Fibroblast of lung (primary cell): Measurements from ENCODE around the gene ELFN1. TPM values are rescaled to one million over a fixed set of nuclear protein-coding genes. Genes with fewer than 3 reads are reported as not detected.

ENCODE experiments used
- DNase-seq, 2 donors: peaks; one replicate each; pipeline versions ENCODE4 v3.0.0 to v3.0.0-alpha.2; 2010; ENCODE audit warnings: low read depth in 2 of 2
- H2AFZ ChIP-seq: 2 replicates; pipeline ENCODE4 v1.5.1; 2012; ENCODE audit warnings: low read length, control low read depth, inconsistent platforms
- H3K27ac ChIP-seq: 2 replicates; pipeline ENCODE4 v1.5.1; 2011; ENCODE audit warnings: low read length, control low read depth; ENCODE audit not compliant: insufficient read depth
- H3K27me3 ChIP-seq: 2 replicates; pipeline ENCODE4 v1.5.1; 2011; ENCODE audit warnings: mild to moderate bottlenecking, low read length; ENCODE audit not compliant: control insufficient read depth, insufficient read depth
- H3K36me3 ChIP-seq: 2 replicates; pipeline ENCODE4 v1.5.1; 2011; ENCODE audit warnings: low read length; ENCODE audit not compliant: control insufficient read depth, insufficient read depth
- H3K4me1 ChIP-seq: 2 replicates; pipeline ENCODE4 v1.5.1; 2011; ENCODE audit warnings: low read length; ENCODE audit not compliant: control insufficient read depth, insufficient read depth; ENCODE audit errors: extremely low read depth
- H3K4me2 ChIP-seq: 2 replicates; pipeline ENCODE4 v1.5.1; 2011; ENCODE audit warnings: low read length, control low read depth; ENCODE audit not compliant: insufficient read depth; ENCODE audit errors: extremely low read depth
- H3K4me3 ChIP-seq, 4 experiments: fragments of 200-600 bp in 1 of 4; sonication (generic) in 1 of 4; replicated peaks in 1 of 4; 2 replicates each; pipeline ENCODE4 v1.5.1; 2011 to 2016; ENCODE audit warnings: low read length in 4 of 4, low read depth in 3 of 4, mild to moderate bottlenecking in 3 of 4, control low read depth in 2 of 4, inconsistent platforms in 1 of 4, mixed read lengths in 1 of 4; ENCODE audit not compliant: insufficient read depth in 1 of 4; ENCODE audit errors: control extremely low read depth in 1 of 4
- H3K79me2 ChIP-seq: 2 replicates; pipeline ENCODE4 v1.5.1; 2012; ENCODE audit warnings: mild to moderate bottlenecking, low read length, inconsistent platforms; ENCODE audit not compliant: control insufficient read depth, insufficient read depth
- H3K9ac ChIP-seq: 2 replicates; pipeline ENCODE4 v1.5.1; 2011; ENCODE audit warnings: mild to moderate bottlenecking, low read length, control low read depth; ENCODE audit not compliant: insufficient read depth
- H3K9me3 ChIP-seq: 2 replicates; pipeline ENCODE4 v1.5.1; 2012; ENCODE audit warnings: low read depth, low read length; ENCODE audit not compliant: control insufficient read depth, insufficient read depth
- H4K20me1 ChIP-seq: 2 replicates; pipeline ENCODE4 v1.5.1; 2011; ENCODE audit warnings: low read length; ENCODE audit not compliant: control insufficient read depth, insufficient read depth; ENCODE audit errors: extremely low read depth
- CTCF ChIP-seq, 2 donors: IDR thresholded peaks in 1 of 2; conservative IDR thresholded peaks in 1 of 2; 1 replicate in 1 of 2; 2 replicates in 1 of 2; pipeline ENCODE4 v1.5.1; 2011 to 2012; ENCODE audit warnings: low read length in 2 of 2, control low read depth in 1 of 2, inconsistent platforms in 1 of 2, low read depth in 1 of 2, mild to moderate bottlenecking in 1 of 2
- EZH2 ChIP-seq: IDR thresholded peaks from 2 replicates; pipeline ENCODE4 v1.5.1; 2012; ENCODE audit warnings: low read length, control low read depth, mild to moderate bottlenecking; ENCODE audit errors: missing control alignments
- polyA plus RNA-seq, 2 donors: library from polyadenylated mRNA; depleted of rRNA in 1 of 2; stranded (reverse) in 1 of 2; unstranded in 1 of 2; fragments of >200 nt; gene quantifications; 2 replicates each; pipeline ENCODE4 v1.2.1, GENCODE V29; 2011 to 2012; ENCODE audit warnings: missing spikeins in 1 of 2
- total RNA-seq: library from RNA; depleted of rRNA; stranded (reverse); fragments of >200 nt; gene quantifications from 2 replicates; pipeline ENCODE4 v1.2.1, GENCODE V29; 2014

The ELFN1 gene
- total and polyA plus RNA-seq, 2 donors (not counting 1 experiment from before 2014, with no cell fraction given): 0.16 to 0.33 TPM

- DNase-seq: no peak
- Histone ChIP-seq H3K27me3 (no peaks in the 10 kb centered on the region), H3K4me1 (no peaks in the 10 kb centered on the region), H3K27ac (no peak overlapping the region), H3K36me3 (no peaks in the 10 kb centered on the region), H3K4me3 (no peak overlapping the region), H3K9me3 (no peaks in the 10 kb centered on the region), H4K20me1 (no peaks in the 10 kb centered on the region), H3K4me2 (no peak overlapping the region), H3K79me2 (no peaks in the 10 kb centered on the region), H2AFZ (no peak overlapping the region), H3K9ac (no peak overlapping the region)
- TF ChIP-seq CTCF (conservative IDR thresholded peaks at IDR 0.05 in 1 of 2, IDR thresholded peaks at IDR 0.05 in 1 of 2; ENCODE audit: low read depth in 1 of 2, low read length in 2 of 2): no peak
- TF ChIP-seq EZH2: no peak
Observed at GRCh38 chr7:1709281-1709680, 39.2 kb downstream of the ELFN1 start.

- TF ChIP-seq EZH2 (no peak), CTCF (conservative IDR thresholded peaks at IDR 0.05 in 1 of 2, IDR thresholded peaks at IDR 0.05 in 1 of 2; ENCODE audit: low read depth in 1 of 2, low read length in 2 of 2) (peak; percentile 30 to 42)
- no peak overlapping the region for H3K9ac ChIP-seq
- H2AFZ ChIP-seq: no peak overlapping the region
- H3K79me2 ChIP-seq: no peaks in the 10 kb centered on the region
- no peak overlapping the region for H3K4me3 ChIP-seq
- H3K9me3 ChIP-seq: no peaks in the 10 kb centered on the region
- no peak for DNase-seq
- H3K4me2 ChIP-seq: no peak overlapping the region
- H4K20me1 ChIP-seq: no peaks in the 10 kb centered on the region
- no peaks in the 10 kb centered on the region for H3K36me3 ChIP-seq
- no peaks in the 10 kb centered on the region for H3K4me1 ChIP-seq
- H3K27ac ChIP-seq: no peak overlapping the region
- no peaks in the 10 kb centered on the region for H3K27me3 ChIP-seq
Observed at GRCh38 chr7:1709900-1710299, 39.8 kb downstream of the ELFN1 start.

DNA sequence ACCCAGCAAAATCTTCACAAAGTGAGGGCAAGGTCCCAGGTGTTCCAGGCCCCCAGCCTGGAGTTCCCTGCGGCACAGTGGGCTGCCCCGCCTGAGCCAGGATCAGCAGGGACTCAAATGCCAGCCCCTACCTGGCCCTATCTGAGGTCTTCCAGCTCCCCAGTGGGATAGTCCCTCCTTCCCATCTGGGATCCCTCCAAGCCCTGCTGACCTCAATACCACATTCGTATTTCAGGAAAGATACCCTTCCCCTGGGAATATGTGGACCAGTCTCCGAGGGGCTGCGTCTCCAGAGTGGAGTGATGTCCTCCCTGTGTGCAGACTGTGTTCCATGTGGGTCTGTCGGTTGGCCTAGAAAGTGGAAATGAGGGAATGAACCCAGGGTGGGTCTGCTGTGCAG lies 40.9 kb downstream of the ELFN1 start:
- Histone ChIP-seq H4K20me1 (no peaks in the 10 kb centered on the region), H2AFZ (no peak overlapping the region), H3K9ac (no peak overlapping the region), H3K79me2 (no peaks in the 10 kb centered on the region), H3K27me3 (no peaks in the 10 kb centered on the region), H3K36me3 (no peaks in the 10 kb centered on the region), H3K4me2 (no peak overlapping the region), H3K27ac (no peak overlapping the region), H3K4me1 (no peaks in the 10 kb centered on the region), H3K4me3 (no peak overlapping the region), H3K9me3 (no peaks in the 10 kb centered on the region)
- DNase-seq: no peak
- TF ChIP-seq EZH2 (no peak), CTCF (conservative IDR thresholded peaks at IDR 0.05 in 1 of 2, IDR thresholded peaks at IDR 0.05 in 1 of 2; ENCODE audit: low read depth in 1 of 2, low read length in 2 of 2) (no peak)
